SK-N-SH (cell line): ENCODE data around the gene MTCL1.

Experiments used
- CTCF ChIP-seq: fragments of 200-600 bp; sonication (generic); IDR thresholded peaks from 2 replicates; pipeline ENCODE4 v1.6.1; 2017; ENCODE audit warnings: antibody characterized with exemption, mild to moderate bottlenecking, moderate library complexity
- EP300 ChIP-seq, 2 experiments: IDR thresholded peaks; 2 replicates each; pipeline versions ENCODE4 v1.4.0 to v1.6.1; 2012; ENCODE audit warnings: borderline replicate concordance in 1 of 2, low read depth in 1 of 2, low read length in 1 of 2
- EZH2phosphoT487 ChIP-seq: fragments of 200-600 bp; sonication (generic); IDR thresholded peaks from 2 replicates; pipeline ENCODE4 v1.6.1; 2017; ENCODE audit warnings: low read depth, mixed run types, mild to moderate bottlenecking, antibody characterized with exemption, moderate library complexity, borderline replicate concordance
- POLR2AphosphoS5 ChIP-seq: IDR thresholded peaks from 2 replicates; pipeline ENCODE4 v1.6.1; 2012; ENCODE audit warnings: low read depth, low read length
- RFX5 ChIP-seq: IDR thresholded peaks from 2 replicates; pipeline ENCODE4 v1.6.1; 2012; ENCODE audit warnings: mild to moderate bottlenecking, improper control_type of control experiment, low read length
- TCF12 ChIP-seq: IDR thresholded peaks from 2 replicates; pipeline ENCODE4 v1.4.0; 2012

DNA sequence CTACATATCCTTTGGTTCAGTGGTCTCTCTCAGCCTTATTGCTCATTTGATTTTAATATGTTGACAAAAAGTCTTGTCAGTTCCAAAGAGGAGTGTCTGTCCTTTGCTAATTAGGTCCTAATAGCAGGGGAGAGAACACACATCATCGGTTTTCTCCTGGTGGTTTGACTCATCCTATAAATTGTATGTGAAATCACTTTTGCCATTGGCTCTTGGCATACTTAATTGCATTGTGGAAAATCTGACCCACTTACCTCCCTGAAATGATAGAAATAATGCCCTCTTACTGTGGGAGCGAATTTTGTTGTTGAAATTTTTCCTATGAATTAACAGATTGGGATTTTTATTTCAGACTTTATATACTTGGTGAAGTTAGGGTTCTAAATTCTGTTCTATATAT lies 58.3 kb downstream of the MTCL1 start:
- TF ChIP-seq CTCF = no peak
- no peak for TF ChIP-seq TCF12
- TF ChIP-seq RFX5 = no peak
- no peak for TF ChIP-seq EZH2phosphoT487
- TF ChIP-seq POLR2AphosphoS5 = no peak
- no peak for TF ChIP-seq EP300 (IDR thresholded peaks at IDR 0.05; ENCODE audit: borderline replicate concordance in 1 of 2, low read depth in 1 of 2, low read length in 1 of 2)
